ENCODE data around the gene MMP24OS. TPM values are rescaled to one million over a fixed set of nuclear protein-coding genes. Genes with fewer than 3 reads are reported as not detected.

The MMP24OS gene
- total and polyA plus RNA-seq, 5 experiments from 2014 or later, result 7.6 to 85.9 (median 12.3) TPM

Other genes with a start within 250 kb of the MMP24OS start
- 10 to 100 TPM; 75.4 to 77.6 TPM for gene TRPC4AP, start 185.3 kb downstream of the MMP24OS start, total RNA-seq
- 10 to 100 TPM; 54.7 to 57.8 (median 56.5) TPM for gene TRPC4AP, start 185.3 kb downstream of the MMP24OS start, polyA plus RNA-seq
- gene EDEM2, start 130.8 kb downstream of the MMP24OS start, total RNA-seq, result 10 to 100 TPM; 24.2 to 24.8 TPM
- 10 to 100 TPM; 35.2 to 38.2 (median 37.6) TPM for gene EDEM2, start 130.8 kb downstream of the MMP24OS start, polyA plus RNA-seq
- 1 to 10 TPM; 3.2 to 4.0 TPM for gene PROCR, start 106.0 kb downstream of the MMP24OS start, total RNA-seq
- gene PROCR, start 106.0 kb downstream of the MMP24OS start, polyA plus RNA-seq, result 1 to 10 TPM; 5.9 to 8.5 (median 6.0) TPM
- gene MMP24, start 51.4 kb downstream of the MMP24OS start, total RNA-seq, result not detected
- gene MMP24, start 51.4 kb downstream of the MMP24OS start, polyA plus RNA-seq, result under 1 TPM; 0.07 to 0.13 (median 0.08) TPM
- gene EIF6, start 6.7 kb upstream of the MMP24OS start, total RNA-seq, result 10 to 100 TPM; 54.7 to 60.9 TPM
- gene EIF6, start 6.7 kb upstream of the MMP24OS start, polyA plus RNA-seq, result 100 to 1,000 TPM; 155 to 174 (median 157) TPM
- not detected for gene FAM83C, start 14.3 kb upstream of the MMP24OS start, total RNA-seq
- not detected for gene FAM83C, start 14.3 kb upstream of the MMP24OS start, polyA plus RNA-seq
- 10 to 100 TPM; 54.3 to 57.0 TPM for gene UQCC1, start 133.9 kb upstream of the MMP24OS start, total RNA-seq
- 10 to 100 TPM in 2 of 3 donors, 1 to 10 TPM in 1; 9.6 to 17.5 (median 13.1) TPM for gene UQCC1, start 133.9 kb upstream of the MMP24OS start, polyA plus RNA-seq
- not detected for gene GDF5, start 160.1 kb upstream of the MMP24OS start, total RNA-seq
- not detected for gene GDF5, start 160.1 kb upstream of the MMP24OS start, polyA plus RNA-seq
- 10 to 100 TPM; 54.9 to 65.4 TPM for gene CEP250, start 177.5 kb upstream of the MMP24OS start, total RNA-seq
- gene CEP250, start 177.5 kb upstream of the MMP24OS start, polyA plus RNA-seq, result 10 to 100 TPM in 1 of 3 donors, 1 to 10 TPM in 2; 4.5 to 17.5 (median 6.0) TPM

Data from naive thymus-derived CD8-positive, alpha-beta T cell (primary cell).